ENCODE data around the gene DAPK2.

The DAPK2 gene

DNA sequence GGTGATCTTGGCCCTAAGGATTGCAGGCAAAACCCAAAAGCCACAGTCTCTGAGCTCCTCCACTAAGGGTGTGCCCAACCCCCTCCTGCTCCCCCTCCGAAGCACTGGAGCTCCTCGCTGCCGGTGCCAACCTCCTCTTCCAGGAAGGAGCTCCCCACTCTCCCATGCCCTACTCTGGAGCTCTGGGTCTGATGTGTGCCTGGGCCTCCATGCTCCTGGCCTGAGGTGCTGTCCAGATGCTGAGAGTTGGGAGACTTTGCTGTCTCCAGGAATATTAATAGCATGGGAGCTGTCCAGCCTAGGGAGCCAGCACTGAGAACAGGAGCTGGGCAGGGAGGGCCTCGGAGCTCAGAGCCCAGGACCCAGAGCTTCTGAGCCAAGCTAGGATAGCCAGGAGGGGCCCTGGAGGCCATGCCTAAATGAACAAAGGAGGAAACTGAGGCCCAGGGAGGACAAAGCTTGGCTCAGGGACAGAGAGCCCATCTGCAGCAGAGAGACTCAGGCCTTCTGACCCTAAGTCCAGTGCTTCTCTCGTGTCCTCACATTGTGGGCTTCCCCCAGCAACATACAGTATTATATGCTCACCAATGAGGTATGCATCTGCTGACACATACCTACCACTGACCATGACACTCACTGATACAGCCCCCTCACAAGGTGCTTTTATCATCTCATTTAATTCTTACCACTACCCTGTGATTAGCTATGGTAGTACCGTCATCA, 175.6 kb downstream of the DAPK2 start:
- no peak for DNase-seq (ENCODE audit: low read depth in 2 of 2)

- DNase-seq (ENCODE audit: low read depth in 2 of 2) = no peak
These were observed 176.3 kb downstream of the DAPK2 start for GRCh38 chr15:63870043-63870394.

- DNase-seq (ENCODE audit: low read depth in 2 of 2) = no peak
These were observed 176.8 kb downstream of the DAPK2 start for GRCh38 chr15:63869371-63870042.

GRCh38 chr15:63864186-63864585, 182.1 kb downstream of the DAPK2 start:
- no peak for DNase-seq (ENCODE audit: low read depth in 2 of 2)

GRCh38 chr15:63861946-63862517, 184.3 kb downstream of the DAPK2 start:
- DNase-seq (ENCODE audit: low read depth in 2 of 2) = no peak

DNA sequence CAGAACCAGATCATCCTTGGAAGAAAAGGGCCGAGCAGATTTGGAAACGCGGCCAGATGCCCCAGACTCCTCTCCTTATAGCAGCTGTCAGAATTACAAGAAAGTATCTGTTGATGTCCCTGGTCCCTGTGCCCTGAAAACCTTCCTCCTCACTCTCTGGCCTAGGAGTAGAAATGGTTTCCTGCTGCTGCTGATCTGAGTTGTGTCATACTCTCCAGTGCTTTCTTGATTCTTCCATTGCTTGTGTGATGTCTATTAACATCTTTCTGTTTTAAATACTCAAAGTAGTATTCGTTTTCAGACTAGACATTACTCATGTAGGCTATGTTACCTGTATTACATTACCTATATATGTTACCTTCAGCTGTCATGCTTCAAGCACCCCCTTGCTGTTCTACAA, 185.7 kb downstream of the DAPK2 start:
- no peak for DNase-seq (ENCODE audit: low read depth in 2 of 2)

DNA sequence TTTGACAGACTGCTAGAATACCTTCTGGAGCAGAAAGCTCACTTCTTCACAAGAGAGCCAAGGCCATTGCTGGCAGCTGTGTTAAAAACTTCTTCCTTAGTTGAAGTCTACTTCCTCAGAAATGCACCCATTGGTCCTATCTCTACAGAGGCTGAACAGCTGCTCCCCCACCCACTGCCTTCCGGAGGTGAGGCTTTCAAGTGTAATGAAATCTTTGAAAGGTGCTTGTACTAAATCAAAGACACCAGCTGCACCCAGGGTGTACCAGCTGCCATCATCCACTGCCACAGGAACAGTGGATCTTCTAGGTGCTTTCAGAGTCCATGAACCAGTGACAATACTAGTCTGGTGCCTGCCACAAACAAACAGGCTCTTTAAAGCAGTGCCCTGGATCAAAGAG, 186.1 kb downstream of the DAPK2 start:
- peak; percentile 4 to 28 for DNase-seq (ENCODE audit: low read depth in 2 of 2)

DNA sequence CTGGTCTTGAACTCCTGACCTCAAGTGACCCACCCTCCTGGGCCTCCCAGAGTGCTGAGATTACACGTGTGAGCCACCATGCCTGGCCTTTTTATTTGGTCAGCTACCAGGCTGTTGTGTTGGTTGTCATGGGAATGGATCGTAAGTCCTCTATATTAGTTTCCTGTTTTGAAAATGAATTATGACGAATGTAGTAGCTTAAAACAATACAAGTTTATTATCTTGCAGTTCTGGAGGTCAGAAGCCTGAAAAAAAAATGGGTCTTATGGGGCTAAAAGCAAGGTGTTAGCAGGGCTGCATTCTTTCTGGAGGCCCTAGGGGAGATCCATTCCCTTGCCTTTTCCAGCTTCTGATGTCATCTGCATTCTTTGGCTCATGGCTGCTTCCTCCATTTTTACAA, 187.4 kb downstream of the DAPK2 start:
- no peak for DNase-seq (ENCODE audit: low read depth in 2 of 2)

DNA sequence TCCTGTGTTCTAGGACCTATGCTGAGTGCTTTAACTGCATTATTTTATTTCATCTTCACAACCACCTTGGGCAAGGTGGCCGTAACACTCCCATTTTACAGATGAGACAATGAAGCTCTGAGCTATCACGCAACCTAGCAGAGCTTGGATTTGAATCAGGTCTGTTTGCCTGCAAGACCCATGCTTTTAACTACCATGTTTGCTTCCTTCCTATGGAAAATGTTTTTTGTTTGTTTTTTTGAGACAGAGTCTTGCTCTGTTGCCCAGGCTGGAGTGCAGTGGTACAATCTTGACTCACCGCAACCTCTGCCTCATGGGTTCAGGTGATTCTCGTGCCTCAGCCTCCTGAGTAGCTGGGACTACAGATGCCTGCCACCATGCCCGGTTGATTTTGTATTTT, 187.8 kb downstream of the DAPK2 start:
- DNase-seq (ENCODE audit: low read depth in 2 of 2) = no peak

- no peak for DNase-seq (ENCODE audit: low read depth in 2 of 2)
These were observed 188.8 kb downstream of the DAPK2 start for GRCh38 chr15:63857461-63857856.

Data from stimulated activated CD8-positive, alpha-beta memory T cell treated with anti-CD3 and anti-CD28 coated beads, Interleukin-2, amount 100 ng/mL, for 48 hours (primary cell).